HUES64 (cell line): Measurements from ENCODE around the gene KNOP1.
"Not testable (repeated sequence)": the region's sequence is repeated elsewhere in the genome, so short reads cannot be mapped to it uniquely, and the experiment has no call there.

Experiments used
- H3K27ac ChIP-seq: 2 replicates; pipeline ENCODE4 v1.7.0; 2013; ENCODE audit warnings: low read depth, low read length, inconsistent platforms
- H3K27me3 ChIP-seq: 2 replicates; pipeline ENCODE4 v1.6.1; 2013; ENCODE audit warnings: mild to moderate bottlenecking, low read length; ENCODE audit not compliant: insufficient read depth
- H3K36me3 ChIP-seq: 2 replicates; pipeline ENCODE4 v1.6.1; 2013; ENCODE audit warnings: mild to moderate bottlenecking, low read length; ENCODE audit not compliant: insufficient read depth
- H3K4me1 ChIP-seq: 2 replicates; pipeline ENCODE4 v1.6.1; 2013; ENCODE audit warnings: mild to moderate bottlenecking, low read length, moderate library complexity; ENCODE audit not compliant: insufficient read depth
- H3K4me3 ChIP-seq: 2 replicates; pipeline ENCODE4 v1.5.1; 2013; ENCODE audit warnings: mild to moderate bottlenecking, low read length, moderate library complexity
- H3K9ac ChIP-seq: 2 replicates; pipeline ENCODE4 v1.6.1; 2013; ENCODE audit warnings: mild to moderate bottlenecking, low read depth, low read length
- H3K9me3 ChIP-seq: 2 replicates; pipeline ENCODE4 v1.6.1; 2013; ENCODE audit warnings: low read depth, low read length; ENCODE audit not compliant: insufficient read depth
- WGBS: fragments of 150-250, 120-280 bp; methylation state at CpG from one replicate; pipeline ENCODE4 v1.1.7; 2013; ENCODE audit warnings: missing lambda C conversion rate; 5-methylcytosine and 5-hydroxymethylcytosine counted together

KNOP1 gene

GRCh38 chr16:19735074-19735867 is 17.2 kb upstream of the KNOP1 start:
- H3K9ac ChIP-seq, result no peak overlapping the region
- H3K4me1 ChIP-seq, result no peaks in the 10 kb centered on the region; the same call in 1 of the 2 replicates
- no peak overlapping the region for H3K4me3 ChIP-seq
- H3K9me3 ChIP-seq, result no peaks in the 10 kb centered on the region
- 93% methylated on average over 9 of the region's 9 CpGs for WGBS
- H3K36me3 ChIP-seq, result peaks cover 12% of the 10 kb centered on the region; the same call in 1 of the 2 replicates
- no peak overlapping the region for H3K27ac ChIP-seq
- H3K27me3 ChIP-seq, result no peaks in the 10 kb centered on the region

GRCh38 chr16:19733551-19733950 is 15.5 kb upstream of the KNOP1 start:
- H3K27me3 ChIP-seq, result no peaks in the 10 kb centered on the region
- no peaks in the 10 kb centered on the region for H3K9me3 ChIP-seq
- WGBS, result 97% methylated on average over 4 of the region's 6 CpGs

DNA sequence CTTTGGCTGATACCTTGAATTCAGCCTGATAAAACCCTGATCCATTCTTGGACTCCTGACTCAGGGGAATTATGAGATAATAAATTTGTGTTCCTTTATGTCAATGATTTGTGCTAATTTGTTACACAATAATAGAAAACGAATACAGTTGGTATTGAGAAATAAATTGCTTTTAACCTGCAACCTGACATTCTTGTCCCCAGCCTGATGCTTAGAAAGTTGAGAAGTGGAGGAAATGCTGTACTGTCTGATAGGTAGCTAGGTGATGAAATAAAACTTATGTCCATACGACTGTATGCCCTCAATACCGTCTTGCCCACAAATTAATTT is 10.6 kb upstream of the KNOP1 start:
- Histone ChIP-seq H3K9ac (no peak overlapping the region), H3K9me3 (no peaks in the 10 kb centered on the region), H3K4me1 (no peaks in the 10 kb centered on the region), H3K4me3 (no peak overlapping the region), H3K27ac (no peak overlapping the region), H3K36me3 (peaks cover 9% of the 10 kb centered on the region; the same call in 1 of the 2 replicates), H3K27me3 (no peaks in the 10 kb centered on the region)
- WGBS, result 92% methylated on average over 3 of the region's 3 CpGs

More at GRCh38 chr16:19733551-19733950, 15.5 kb upstream of the KNOP1 start:
- Histone ChIP-seq H3K4me1 (no peaks in the 10 kb centered on the region; the same call in 1 of the 2 replicates), H3K9ac (no peak overlapping the region), H3K27ac (no peak overlapping the region), H3K4me3 (no peak overlapping the region), H3K36me3 (peaks cover 12% of the 10 kb centered on the region; the same call in 1 of the 2 replicates)

- Histone ChIP-seq H3K9ac (no peak overlapping the region), H3K27me3 (no peaks in the 10 kb centered on the region), H3K27ac (no peak overlapping the region), H3K36me3 (no peaks in the 10 kb centered on the region), H3K9me3 (no peaks in the 10 kb centered on the region), H3K4me3 (no peak overlapping the region), H3K4me1 (0 out of 2 replicates have a peak, but pooled peaks cover 11% of the 10 kb centered on the region)
- 63% methylated on average over 7 of the region's 7 CpGs for WGBS
Measured at GRCh38 chr16:19722981-19723380, 5.0 kb upstream of the KNOP1 start.

GRCh38 chr16:19722269-19722952 is 4.4 kb upstream of the KNOP1 start:
- H3K27ac ChIP-seq, result no peak overlapping the region
- no peak overlapping the region for H3K4me3 ChIP-seq
- no peaks in the 10 kb centered on the region for H3K27me3 ChIP-seq
- H3K36me3 ChIP-seq, result no peaks in the 10 kb centered on the region
- 89% methylated on average over 11 of the region's 11 CpGs for WGBS
- H3K9ac ChIP-seq, result no peak overlapping the region
- H3K4me1 ChIP-seq, result 0 out of 2 replicates have a peak, but pooled peaks cover 11% of the 10 kb centered on the region
- H3K9me3 ChIP-seq, result no peaks in the 10 kb centered on the region

- peak overlapping the region; percentile 88 for H3K4me3 ChIP-seq
- under 1% methylated on average over 21 of the region's 21 CpGs for WGBS
- peak overlapping the region; percentile 97 for H3K9ac ChIP-seq
- H3K27ac ChIP-seq, result peak overlapping the region; percentile 91
- H3K27me3 ChIP-seq, result no peaks in the 10 kb centered on the region
- no peaks in the 10 kb centered on the region for H3K9me3 ChIP-seq
- H3K4me1 ChIP-seq, result peaks cover 20% of the 10 kb centered on the region
- peaks cover 27% of the 10 kb centered on the region for H3K36me3 ChIP-seq
Measured at GRCh38 chr16:19718624-19718965, 568 bp upstream of the KNOP1 start.

GRCh38 chr16:19717314-19717713 is 713 bp downstream of the KNOP1 start:
- Histone ChIP-seq H3K4me1 (peaks cover 21% of the 10 kb centered on the region), H3K9ac (peak overlapping the region; percentile 97), H3K4me3 (peak overlapping the region; percentile 88), H3K9me3 (no peaks in the 10 kb centered on the region), H3K27ac (peak overlapping the region; percentile 91), H3K27me3 (no peaks in the 10 kb centered on the region), H3K36me3 (peaks cover 40% of the 10 kb centered on the region)
- WGBS, result under 1% methylated on average over 10 of the region's 10 CpGs

GRCh38 chr16:19716728-19717127 is 1.3 kb downstream of the KNOP1 start:
- H3K4me3 ChIP-seq, result peak overlapping the region; percentile 88
- H3K4me1 ChIP-seq, result peaks cover 27% of the 10 kb centered on the region
- not testable (repeated sequence) for H3K27ac ChIP-seq, H3K27me3 ChIP-seq, H3K9me3 ChIP-seq
- H3K36me3 ChIP-seq, result peaks cover 46% of the 10 kb centered on the region
- WGBS, result 49% methylated on average over 11 of the region's 11 CpGs
- H3K9ac ChIP-seq, result peak overlapping the region; percentile 97

DNA sequence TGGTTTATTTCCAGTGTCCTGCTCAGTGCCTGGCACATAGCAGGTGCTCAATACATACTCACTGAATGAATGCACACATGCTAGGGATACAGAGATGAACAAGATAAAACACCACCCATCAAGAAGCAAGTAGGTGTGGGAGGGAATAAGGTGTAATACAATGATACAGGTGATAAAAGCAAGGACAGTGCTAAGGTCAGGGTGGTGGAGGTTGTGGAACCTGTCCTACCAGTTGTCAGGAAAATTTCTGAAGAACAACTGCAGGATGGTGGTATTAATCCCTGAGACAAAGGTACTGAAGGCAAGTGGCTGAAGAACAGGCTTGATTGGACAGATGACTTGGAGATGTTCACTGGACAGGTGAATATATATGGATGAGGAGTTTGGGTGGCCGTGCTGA is 1.8 kb downstream of the KNOP1 start:
- 96% methylated on average over 1 of the region's 1 CpG for whole genome bisulfite sequencing
- H3K9me3 ChIP-seq, result no peaks in the 10 kb centered on the region
- H3K36me3 ChIP-seq, result peaks cover 51% of the 10 kb centered on the region
- H3K4me3 ChIP-seq, result peak overlapping the region; percentile 88
- no peaks in the 10 kb centered on the region for H3K27me3 ChIP-seq
- peaks cover 32% of the 10 kb centered on the region for H3K4me1 ChIP-seq
- H3K9ac ChIP-seq, result peak overlapping the region; percentile 97; the same call in 1 of the 2 replicates
- H3K27ac ChIP-seq, result no peak overlapping the region

GRCh38 chr16:19715566-19715965 is 2.5 kb downstream of the KNOP1 start:
- Histone ChIP-seq H3K9ac (no peak overlapping the region), H3K9me3 (no peaks in the 10 kb centered on the region), H3K36me3 (peaks cover 52% of the 10 kb centered on the region), H3K4me1 (peaks cover 38% of the 10 kb centered on the region), H3K27me3 (no peaks in the 10 kb centered on the region), H3K4me3 (peak overlapping the region; percentile 88), H3K27ac (no peak overlapping the region)
- WGBS, result 98% methylated on average over 5 of the region's 5 CpGs

DNA sequence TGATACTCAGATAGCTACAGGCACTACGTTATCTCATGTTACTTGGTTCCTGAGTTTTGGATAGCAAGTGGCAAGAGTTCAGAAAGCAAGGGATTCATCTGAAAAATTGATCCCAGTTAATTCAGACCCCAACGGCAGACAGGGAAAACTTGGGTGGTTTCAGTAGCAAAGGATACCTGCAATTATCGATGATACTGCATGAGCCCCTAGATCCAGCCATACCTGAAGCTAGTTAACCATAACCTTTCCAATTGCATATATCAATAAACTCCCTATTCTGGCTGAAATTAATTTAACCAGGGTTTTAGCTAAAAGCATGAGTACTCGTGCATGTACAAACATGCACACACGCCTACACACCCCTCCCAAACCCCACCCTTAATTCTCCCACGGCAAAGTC is 4.3 kb downstream of the KNOP1 start:
- Histone ChIP-seq H3K9ac (no peak overlapping the region), H3K36me3 (peaks cover 71% of the 10 kb centered on the region), H3K9me3 (no peaks in the 10 kb centered on the region), H3K27me3 (no peaks in the 10 kb centered on the region), H3K4me1 (peaks cover 51% of the 10 kb centered on the region), H3K27ac (no peak overlapping the region), H3K4me3 (no peak overlapping the region)
- 95% methylated on average over 6 of the region's 6 CpGs for WGBS
